ENCODE results near the gene RAB6B. TPM values are rescaled to one million over a fixed set of nuclear protein-coding genes. Genes with fewer than 3 reads are reported as not detected.

Gene RAB6B
- total and polyA plus RNA-seq, 4 donors = 1.8 to 5.1 (median 3.2) TPM

GRCh38 chr3:133838916-133839800 lies 56.5 kb downstream of the RAB6B start:
- DNase-seq = no peak
- Histone ChIP-seq H3K9me3 (ENCODE audit: control insufficient read depth in 4 of 4, insufficient read depth in 3 of 4, low read length in 3 of 4) (peaks cover 0 to under 1% (median 0%) of the 10 kb centered on the region in 4 donors), H3K27me3 (ENCODE audit: control insufficient read depth in 3 of 3, insufficient read depth in 3 of 3, low read length in 2 of 3) (no peaks in the 10 kb centered on the region)

GRCh38 chr3:133838296-133838789 lies 57.3 kb downstream of the RAB6B start:
- no peak for TF ChIP-seq CTCF (IDR thresholded peaks at IDR 0.05; ENCODE audit: control extremely low read depth, extremely low read depth)
- ATAC-seq (ENCODE audit: insufficient read depth, low FRiP score) (no peak), DNase-seq (no peak)
- Histone ChIP-seq H3K9me3 (ENCODE audit: control insufficient read depth in 4 of 4, insufficient read depth in 3 of 4, low read length in 3 of 4) (no peaks in the 10 kb centered on the region), H3K27me3 (ENCODE audit: control insufficient read depth in 3 of 3, insufficient read depth in 3 of 3, low read length in 2 of 3) (no peaks in the 10 kb centered on the region), H3K4me3 (no peak overlapping the region), H3K9ac (ENCODE audit: insufficient read depth in 1 of 2, low read length in 2 of 2) (no peak overlapping the region), H3K4me1 (ENCODE audit: control insufficient read depth in 5 of 5, insufficient read depth in 5 of 5, low read length in 5 of 5) (no peaks in the 10 kb centered on the region), H3K36me3 (ENCODE audit: control insufficient read depth in 4 of 4, insufficient read depth in 4 of 4, low read length in 4 of 4) (peaks cover 0 to 3% (median 0%) of the 10 kb centered on the region in 4 donors), H3K27ac (ENCODE audit: low read depth in 1 of 2, low read length in 1 of 2) (no peak overlapping the region)
- WGBS, 2 donors = 94 to 95% methylated on average over 4 of the region's 4 CpGs

More at GRCh38 chr3:133838916-133839800, 56.5 kb downstream of the RAB6B start:
- Histone ChIP-seq H3K36me3 (ENCODE audit: control insufficient read depth in 4 of 4, insufficient read depth in 4 of 4, low read length in 4 of 4) (no peaks in the 10 kb centered on the region), H3K4me1 (ENCODE audit: control insufficient read depth in 5 of 5, insufficient read depth in 5 of 5, low read length in 5 of 5) (no peaks in the 10 kb centered on the region), H3K9ac (ENCODE audit: insufficient read depth in 1 of 2, low read length in 2 of 2) (no peak overlapping the region), H3K27ac (ENCODE audit: low read depth in 1 of 2, low read length in 1 of 2) (no peak overlapping the region), H3K4me3 (no peak overlapping the region)
- WGBS, 2 donors = 91 to 94% methylated on average over 12 of the region's 12 CpGs
- TF ChIP-seq CTCF (IDR thresholded peaks at IDR 0.05; ENCODE audit: control extremely low read depth, extremely low read depth) = no peak
- ATAC-seq (ENCODE audit: insufficient read depth, low FRiP score) = no peak

- no peaks in the 10 kb centered on the region for H3K4me1 ChIP-seq (ENCODE audit: control insufficient read depth in 5 of 5, insufficient read depth in 5 of 5, low read length in 5 of 5)
- H3K9ac ChIP-seq (ENCODE audit: insufficient read depth in 1 of 2, low read length in 2 of 2) = no peak overlapping the region
- no peak for TF ChIP-seq CTCF (IDR thresholded peaks at IDR 0.05; ENCODE audit: control extremely low read depth, extremely low read depth)
- H3K27ac ChIP-seq (ENCODE audit: low read depth in 1 of 2, low read length in 1 of 2) = no peak overlapping the region
- no peaks in the 10 kb centered on the region for H3K9me3 ChIP-seq (ENCODE audit: control insufficient read depth in 4 of 4, insufficient read depth in 3 of 4, low read length in 3 of 4)
- H3K36me3 ChIP-seq (ENCODE audit: control insufficient read depth in 4 of 4, insufficient read depth in 4 of 4, low read length in 4 of 4) = peaks cover 0 to 3% (median 0%) of the 10 kb centered on the region in 4 donors
- H3K27me3 ChIP-seq (ENCODE audit: control insufficient read depth in 3 of 3, insufficient read depth in 3 of 3, low read length in 2 of 3) = no peaks in the 10 kb centered on the region
- ATAC-seq (ENCODE audit: insufficient read depth, low FRiP score) = no peak
- no peak for DNase-seq
- no peak overlapping the region for H3K4me3 ChIP-seq
- WGBS, 2 donors = 93 to 96% methylated on average over 22 of the region's 22 CpGs
These were observed 58.0 kb downstream of the RAB6B start for GRCh38 chr3:133837487-133838295.
